HL-60/S4 treated with phorbol 12-myristate 13-acetate at 8.2 ng/mL for 4 days and 3 days (cell line): Measurements from ENCODE around the gene ARHGAP26.

Experiments used
- in situ Hi-C: fragments of 300-500 bp; cut with MboI; formaldehyde crosslinking; loops from 2 replicates; pipeline ENCODE4 v1.15.0; 2022; ENCODE audit warnings: low sequenced_read_pairs

ARHGAP26 gene

GRCh38 chr5:142892021-142892420 lies 121.8 kb downstream of the ARHGAP26 start:
- in situ Hi-C loops: loop anchor here (25.0 kb wide), 1 partner anchor 280 kb away; no protein-coding TSS in a partner anchor

- in situ Hi-C loops: loop anchor here (25.0 kb wide), 1 partner anchor 282 kb away; no protein-coding TSS in a partner anchor
Observed at GRCh38 chr5:142894315-142894714, 124.1 kb downstream of the ARHGAP26 start.

DNA sequence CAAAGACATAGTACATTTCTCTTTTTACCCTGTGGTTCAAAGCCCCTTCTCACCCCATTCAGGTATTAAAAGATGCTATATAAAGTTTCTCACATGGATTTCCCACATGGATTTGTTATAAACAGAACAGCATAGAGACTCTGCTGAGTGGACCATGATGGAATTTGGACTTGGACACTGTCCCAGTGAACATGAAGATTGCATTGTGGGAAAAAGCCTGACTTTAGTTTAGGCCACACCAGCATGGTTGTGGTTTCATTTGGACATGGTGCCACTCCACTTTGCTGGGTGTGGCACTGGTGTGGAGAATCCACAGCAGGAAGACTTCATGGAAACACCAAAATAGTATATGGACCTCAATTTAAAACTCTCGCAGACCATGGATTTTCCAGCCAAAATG lies 124.6 kb downstream of the ARHGAP26 start:
- in situ Hi-C loops: loop anchor here (25.0 kb wide), 1 partner anchor 282 kb away; no protein-coding TSS in a partner anchor

DNA sequence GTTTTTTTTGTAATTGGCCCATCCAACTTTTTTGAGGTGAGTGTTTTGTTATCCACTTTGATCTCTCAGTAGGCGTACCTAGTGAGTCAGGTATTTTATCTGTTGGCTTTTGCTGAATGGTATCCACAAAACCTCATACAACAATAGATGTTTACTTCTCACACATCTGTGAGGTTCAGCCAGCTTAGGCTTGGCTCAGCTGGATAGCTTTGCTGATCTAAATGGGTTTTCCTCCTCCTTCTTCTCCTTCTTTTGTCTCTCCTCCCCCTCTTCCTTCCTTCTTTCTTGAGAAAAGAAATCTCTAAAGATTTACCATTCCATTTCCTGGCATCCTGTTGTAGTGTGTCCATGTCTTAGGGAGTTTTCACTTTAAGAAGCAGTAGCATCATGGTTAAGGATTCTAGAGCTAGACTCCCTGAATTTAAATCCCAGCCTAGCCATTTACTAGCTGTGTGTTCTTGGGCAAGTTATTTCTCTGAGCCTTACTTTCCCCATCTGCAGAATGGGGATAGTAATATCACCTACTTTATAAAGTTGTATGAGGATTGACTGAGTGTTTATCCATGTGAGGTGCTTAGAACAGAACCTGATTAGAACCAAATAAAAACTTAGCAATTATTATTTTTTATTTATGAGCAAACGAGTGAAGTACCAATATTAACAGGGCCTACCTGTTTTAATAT lies 126.3 kb downstream of the ARHGAP26 start:
- in situ Hi-C loops: loop anchor here (25.0 kb wide), 1 partner anchor 284 kb away; no protein-coding TSS in a partner anchor

GRCh38 chr5:142897328-142897727 lies 127.2 kb downstream of the ARHGAP26 start:
- in situ Hi-C loops: loop anchor here (25.0 kb wide), 1 partner anchor 285 kb away; no protein-coding TSS in a partner anchor

DNA sequence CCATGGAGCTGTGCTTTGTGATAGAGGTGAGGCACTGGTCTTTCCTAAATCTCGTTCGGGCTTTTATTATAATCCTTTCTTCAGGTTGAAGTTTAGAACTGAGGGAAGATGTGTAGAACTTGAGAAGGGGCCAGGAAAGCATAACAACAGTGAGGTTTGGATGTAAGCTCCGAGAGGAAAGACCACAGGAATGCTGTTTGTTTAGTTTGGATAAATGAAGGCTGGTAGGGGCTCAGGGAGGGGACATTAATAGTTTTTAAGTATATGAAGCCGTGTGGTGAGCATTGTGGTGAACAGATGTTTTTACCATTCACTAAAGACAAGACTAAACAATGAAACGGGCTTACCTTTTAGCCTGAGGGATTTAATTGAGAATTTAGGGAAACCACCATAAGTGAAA lies 130.8 kb downstream of the ARHGAP26 start:
- in situ Hi-C loops: loop anchor here (25.0 kb wide), 3 partner anchors 486 to 1061 kb away; no protein-coding TSS in a partner anchor

DNA sequence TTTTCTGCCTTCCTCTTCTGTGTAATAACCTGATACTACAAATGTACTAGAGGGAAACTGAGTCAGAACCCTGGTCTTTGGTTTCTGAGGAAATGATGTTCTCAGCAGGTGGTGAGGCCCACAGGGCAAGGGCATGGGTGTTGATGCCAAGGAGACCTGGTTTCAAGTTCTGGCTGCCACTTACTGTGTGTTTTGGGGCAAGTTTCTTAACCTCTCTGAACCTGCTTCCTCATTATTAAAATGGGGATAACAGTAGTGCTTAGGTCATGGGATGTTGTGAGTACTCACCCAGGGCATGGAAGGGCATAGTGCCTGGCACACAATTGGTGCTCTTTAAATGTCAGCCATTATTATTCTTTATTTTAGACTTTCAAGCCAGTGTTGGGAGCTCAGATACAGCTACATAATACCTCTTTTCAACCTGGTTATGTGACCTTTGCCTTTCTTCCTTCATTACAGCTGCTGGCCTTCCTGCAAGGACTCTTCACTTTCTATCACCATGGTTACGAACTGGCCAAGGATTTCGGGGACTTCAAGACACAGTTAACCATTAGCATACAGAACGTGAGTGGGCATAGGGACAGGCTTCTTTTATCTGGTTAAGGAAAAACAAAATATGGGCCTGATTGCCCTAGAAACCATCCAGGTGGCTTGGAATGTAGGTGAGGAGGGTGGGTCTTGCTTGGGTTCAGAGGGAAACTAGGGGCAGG lies 131.5 kb downstream of the ARHGAP26 start:
- in situ Hi-C loops: loop anchor here (25.0 kb wide), 3 partner anchors 486 to 1061 kb away; no protein-coding TSS in a partner anchor

GRCh38 chr5:142902186-142902965 lies 132.2 kb downstream of the ARHGAP26 start:
- in situ Hi-C loops: loop anchor here (25.0 kb wide), 3 partner anchors 485 to 1060 kb away; no protein-coding TSS in a partner anchor

- in situ Hi-C loops: loop anchor here (25.0 kb wide), 3 partner anchors 483 to 1058 kb away; no protein-coding TSS in a partner anchor
Observed at GRCh38 chr5:142904416-142904815, 134.2 kb downstream of the ARHGAP26 start.

DNA sequence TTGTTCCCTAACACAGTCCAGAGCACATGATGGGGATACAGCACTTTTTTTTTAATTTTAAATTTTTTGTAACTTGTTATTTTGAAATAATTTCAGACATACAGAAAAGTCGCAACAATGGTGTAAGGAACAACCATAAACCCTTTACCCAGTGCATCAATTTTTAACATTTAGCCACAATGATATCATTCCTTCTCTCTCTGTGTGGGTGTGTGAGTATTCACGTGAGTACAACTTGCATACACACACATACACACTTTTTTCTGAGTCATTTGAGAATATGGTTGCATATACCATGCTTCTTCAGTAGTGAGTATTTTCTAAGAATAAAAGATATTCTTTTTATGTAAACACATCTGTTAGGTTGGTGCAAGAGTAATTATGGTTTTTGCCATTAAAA lies 135.2 kb downstream of the ARHGAP26 start:
- in situ Hi-C loops: loop anchor here (25.0 kb wide), 3 partner anchors 482 to 1057 kb away; no protein-coding TSS in a partner anchor

GRCh38 chr5:142906863-142907671 lies 136.9 kb downstream of the ARHGAP26 start:
- in situ Hi-C loops: loop anchor here (25.0 kb wide), 3 partner anchors 480 to 1055 kb away; no protein-coding TSS in a partner anchor

GRCh38 chr5:142908659-142909058 lies 138.5 kb downstream of the ARHGAP26 start:
- in situ Hi-C loops: loop anchor here (25.0 kb wide), 3 partner anchors 479 to 1054 kb away; no protein-coding TSS in a partner anchor

DNA sequence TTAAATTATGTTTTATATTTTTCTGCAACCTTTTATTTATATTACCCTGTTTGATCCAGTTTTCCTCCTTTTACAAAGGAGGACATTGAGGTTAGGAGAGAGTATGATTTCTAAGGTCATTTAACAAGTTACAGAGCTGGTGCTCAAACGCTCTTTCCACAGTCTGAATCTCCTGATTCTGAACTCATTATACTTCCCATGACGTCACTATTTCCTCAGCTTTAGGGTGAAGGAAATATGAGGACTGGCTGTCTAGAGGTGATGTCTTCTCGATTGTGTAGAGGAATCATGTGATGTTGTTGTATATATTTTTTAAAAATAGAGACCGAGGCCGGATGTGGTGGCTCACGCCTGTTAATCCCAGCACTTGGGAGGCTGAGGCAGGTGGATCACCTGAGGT lies 140.0 kb downstream of the ARHGAP26 start:
- in situ Hi-C loops: loop anchor here (25.0 kb wide), 3 partner anchors 477 to 1052 kb away; no protein-coding TSS in a partner anchor

DNA sequence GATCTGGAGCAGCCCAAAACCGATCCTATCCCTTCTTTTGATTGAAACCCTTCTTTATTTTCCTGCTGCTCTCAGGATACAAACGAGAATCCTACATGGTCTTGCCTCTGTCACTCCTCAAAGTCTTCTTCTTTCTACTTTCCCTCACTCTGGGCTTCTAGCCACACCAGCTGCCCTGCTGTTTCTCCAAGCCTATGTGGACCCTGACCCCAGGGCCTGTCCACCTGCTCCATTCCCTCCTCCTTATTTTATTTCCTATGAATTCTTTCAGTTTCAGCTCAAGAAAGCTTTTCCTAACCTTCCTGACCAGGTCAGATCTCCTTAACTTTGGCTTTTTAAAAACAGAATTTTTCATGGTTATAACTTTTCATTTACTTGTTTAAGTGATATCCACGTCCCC lies 141.0 kb downstream of the ARHGAP26 start:
- in situ Hi-C loops: loop anchor here (25.0 kb wide), 3 partner anchors 476 to 1051 kb away; no protein-coding TSS in a partner anchor

GRCh38 chr5:142911775-142912174 lies 141.6 kb downstream of the ARHGAP26 start:
- in situ Hi-C loops: loop anchor here (25.0 kb wide), 3 partner anchors 476 to 1051 kb away; no protein-coding TSS in a partner anchor

DNA sequence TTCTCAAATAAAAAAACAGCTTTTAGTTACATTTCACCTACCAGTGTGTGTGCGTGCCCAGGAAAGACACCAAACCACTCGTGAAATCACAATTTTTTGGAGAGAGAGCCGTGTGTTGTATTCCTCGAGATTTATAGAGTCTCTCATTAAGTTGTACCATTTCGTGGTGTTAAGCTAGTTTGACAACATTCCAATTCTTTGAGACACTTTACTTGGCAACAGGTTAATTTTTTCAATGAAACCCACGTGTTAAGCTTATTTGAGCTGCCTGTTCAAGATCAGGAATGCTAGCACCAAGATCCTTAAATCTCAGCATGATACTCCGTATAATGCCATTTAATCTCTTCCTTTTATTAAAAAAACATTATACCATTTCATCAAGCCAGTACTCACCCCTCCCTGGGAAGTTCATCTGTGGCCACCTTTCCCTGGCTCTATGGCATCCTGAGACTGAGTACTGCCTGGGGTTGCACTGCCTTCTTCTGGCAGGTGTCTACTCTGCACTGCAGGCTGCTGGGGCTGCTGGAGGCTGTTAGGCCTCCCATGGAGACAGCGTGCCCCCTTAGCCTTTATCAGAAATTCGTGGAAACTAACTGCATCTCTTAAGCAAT lies 143.7 kb downstream of the ARHGAP26 start:
- in situ Hi-C loops: loop anchor here (25.0 kb wide), 3 partner anchors 473 to 1048 kb away; no protein-coding TSS in a partner anchor

GRCh38 chr5:142915038-142915437 lies 144.9 kb downstream of the ARHGAP26 start:
- in situ Hi-C loops: loop anchor here (25.0 kb wide), 3 partner anchors 472 to 1047 kb away; no protein-coding TSS in a partner anchor

GRCh38 chr5:142915813-142916424 lies 145.7 kb downstream of the ARHGAP26 start:
- in situ Hi-C loops: loop anchor here (25.0 kb wide), 3 partner anchors 471 to 1046 kb away; no protein-coding TSS in a partner anchor
